T follicular helper cell (primary cell): Measurements from ENCODE around the gene OGDHL.
"Not testable (repeated sequence)": the region's sequence is repeated elsewhere in the genome, so short reads cannot be mapped to it uniquely, and the experiment has no call there.

ENCODE experiments used
- DNase-seq: peaks from one replicate; pipeline ENCODE4 v3.0.0-alpha.2; 2020; ENCODE audit warnings: low read depth

Gene OGDHL

GRCh38 chr10:49740346-49741107 is 21.6 kb downstream of the OGDHL start:
- DNase-seq = no peak

- no peak for DNase-seq
These were observed 22.7 kb downstream of the OGDHL start for GRCh38 chr10:49739426-49739825.

- DNase-seq = no peak
These were observed 23.3 kb downstream of the OGDHL start for GRCh38 chr10:49738616-49739360.

GRCh38 chr10:49737474-49738201 is 24.5 kb downstream of the OGDHL start:
- DNase-seq = no peak

- no peak for DNase-seq
These were observed 25.5 kb downstream of the OGDHL start for GRCh38 chr10:49736564-49737113.

GRCh38 chr10:49735848-49736563 is 26.1 kb downstream of the OGDHL start:
- no peak for DNase-seq

- DNase-seq = no peak
These were observed 27.0 kb downstream of the OGDHL start for GRCh38 chr10:49735161-49735560.

- DNase-seq = no peak
These were observed 27.4 kb downstream of the OGDHL start for GRCh38 chr10:49734676-49735075.

GRCh38 chr10:49733866-49734265 is 28.3 kb downstream of the OGDHL start:
- DNase-seq = no peak

- no peak for DNase-seq
These were observed 35.5 kb downstream of the OGDHL start for GRCh38 chr10:49726593-49726992.

- DNase-seq = not testable (repeated sequence)
These were observed 47.0 kb downstream of the OGDHL start for GRCh38 chr10:49715157-49715556.

- no peak for DNase-seq
These were observed 48.9 kb downstream of the OGDHL start for GRCh38 chr10:49713266-49713665.

GRCh38 chr10:49711481-49711880 is 50.6 kb downstream of the OGDHL start:
- DNase-seq = no peak

- DNase-seq = no peak
These were observed 51.2 kb downstream of the OGDHL start for GRCh38 chr10:49710966-49711365.

GRCh38 chr10:49709934-49710333 is 52.2 kb downstream of the OGDHL start:
- no peak for DNase-seq

GRCh38 chr10:49707585-49707984 is 54.5 kb downstream of the OGDHL start:
- no peak for DNase-seq

GRCh38 chr10:49700997-49701396 is 61.1 kb downstream of the OGDHL start:
- no peak for DNase-seq

- no peak for DNase-seq
These were observed 61.9 kb downstream of the OGDHL start for GRCh38 chr10:49700211-49700610.

GRCh38 chr10:49698679-49699078 is 63.4 kb downstream of the OGDHL start:
- no peak for DNase-seq

GRCh38 chr10:49696311-49696710 is 65.8 kb downstream of the OGDHL start:
- DNase-seq = no peak

GRCh38 chr10:49694466-49694865 is 67.7 kb downstream of the OGDHL start:
- no peak for DNase-seq

- DNase-seq = no peak
These were observed 70.5 kb downstream of the OGDHL start for GRCh38 chr10:49691588-49691987.
